Mononuclear cell (primary cell): Measurements from ENCODE around the gene PDK3. TPM values are rescaled to one million over a fixed set of nuclear protein-coding genes. Genes with fewer than 3 reads are reported as not detected.
A peak's percentile ranks its signal among the peaks of the same experiment; 100 is the strongest.

ENCODE experiments used
- H3K27me3 ChIP-seq: 2 replicates; pipeline ENCODE4 v1.6.0; 2011; ENCODE audit warnings: low read length, control low read depth; ENCODE audit not compliant: insufficient read depth
- H3K4me1 ChIP-seq: 2 replicates; pipeline ENCODE4 v1.5.1; 2011; ENCODE audit warnings: mild to moderate bottlenecking, low read length, control low read depth; ENCODE audit not compliant: insufficient read depth
- H3K4me3 ChIP-seq: 2 replicates; pipeline ENCODE4 v1.5.1; 2011; ENCODE audit warnings: mild to moderate bottlenecking, low read length, moderate library complexity
- H3K9me3 ChIP-seq: 2 replicates; pipeline ENCODE4 v1.5.1; 2011; ENCODE audit warnings: low read depth, mild to moderate bottlenecking, control low read depth, low read length
- total RNA-seq: library from RNA; depleted of rRNA; stranded (reverse); fragments of >200 nt; gene quantifications from one replicate; pipeline ENCODE4 v1.2.3, GENCODE V29; 2012

PDK3 gene
- total RNA-seq, 1 donor = 21.0 TPM

GRCh38 chrX:24465532-24465865, 413 bp downstream of the PDK3 start:
- H3K9me3 ChIP-seq = no peaks in the 10 kb centered on the region
- H3K4me1 ChIP-seq = peaks cover 27% of the 10 kb centered on the region
- peak overlapping the region; percentile 65 for H3K4me3 ChIP-seq
- H3K27me3 ChIP-seq = no peaks in the 10 kb centered on the region

DNA sequence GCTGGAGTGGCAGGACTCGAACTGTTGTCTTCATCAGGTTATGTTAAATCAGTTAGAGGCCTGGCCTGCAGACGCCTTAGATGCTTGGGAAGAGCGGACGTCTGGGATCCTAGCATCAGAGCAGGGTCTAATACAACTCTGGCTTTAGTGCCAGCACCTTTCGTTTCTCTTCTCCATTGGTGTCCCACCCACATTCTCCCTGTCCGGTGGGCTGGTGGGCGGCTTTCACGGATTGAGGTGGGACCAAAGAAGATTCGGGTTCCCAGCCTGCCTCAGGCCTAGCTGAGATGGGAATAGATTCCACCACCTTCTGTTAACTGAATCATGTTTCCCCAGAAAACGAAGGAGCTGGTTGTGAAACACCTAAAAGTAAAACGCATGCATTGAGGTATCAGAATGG, 939 bp downstream of the PDK3 start:
- Histone ChIP-seq H3K4me3 (peak overlapping the region; percentile 65), H3K27me3 (no peaks in the 10 kb centered on the region), H3K4me1 (peaks cover 27% of the 10 kb centered on the region), H3K9me3 (no peaks in the 10 kb centered on the region)

- Histone ChIP-seq H3K9me3 (no peaks in the 10 kb centered on the region), H3K27me3 (no peaks in the 10 kb centered on the region), H3K4me3 (no peak overlapping the region), H3K4me1 (peaks cover 27% of the 10 kb centered on the region)
Measured at GRCh38 chrX:24468245-24468644, 3.2 kb downstream of the PDK3 start.

- Histone ChIP-seq H3K27me3 (no peaks in the 10 kb centered on the region), H3K9me3 (no peaks in the 10 kb centered on the region), H3K4me1 (peaks cover 29% of the 10 kb centered on the region), H3K4me3 (no peak overlapping the region)
Measured at GRCh38 chrX:24471808-24472207, 6.7 kb downstream of the PDK3 start.

DNA sequence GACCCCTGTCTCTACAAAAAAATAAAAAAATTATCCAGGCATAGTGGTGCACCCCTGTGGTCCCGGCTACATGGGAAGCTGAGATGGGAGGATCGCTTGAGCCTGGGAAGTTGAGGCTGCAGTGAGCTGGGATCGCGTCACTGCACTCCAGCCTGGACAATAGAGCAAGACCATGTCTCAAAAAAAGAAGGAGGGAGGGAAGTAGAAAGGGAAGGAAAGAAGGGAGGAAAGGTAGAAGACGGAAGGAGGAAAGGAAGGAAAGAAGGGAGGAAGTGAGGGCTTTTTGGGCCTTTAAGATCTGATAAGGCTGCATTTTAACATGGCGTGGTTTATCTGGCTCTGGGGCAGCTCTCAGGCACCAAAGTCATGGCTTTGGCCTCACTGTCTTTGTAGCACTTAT, 10.4 kb downstream of the PDK3 start:
- Histone ChIP-seq H3K4me1 (peaks cover 34% of the 10 kb centered on the region), H3K9me3 (no peaks in the 10 kb centered on the region), H3K4me3 (no peak overlapping the region), H3K27me3 (no peaks in the 10 kb centered on the region)

GRCh38 chrX:24478509-24478908, 13.4 kb downstream of the PDK3 start:
- Histone ChIP-seq H3K4me3 (no peak overlapping the region), H3K9me3 (no peaks in the 10 kb centered on the region), H3K27me3 (no peaks in the 10 kb centered on the region), H3K4me1 (peaks cover 60% of the 10 kb centered on the region)

DNA sequence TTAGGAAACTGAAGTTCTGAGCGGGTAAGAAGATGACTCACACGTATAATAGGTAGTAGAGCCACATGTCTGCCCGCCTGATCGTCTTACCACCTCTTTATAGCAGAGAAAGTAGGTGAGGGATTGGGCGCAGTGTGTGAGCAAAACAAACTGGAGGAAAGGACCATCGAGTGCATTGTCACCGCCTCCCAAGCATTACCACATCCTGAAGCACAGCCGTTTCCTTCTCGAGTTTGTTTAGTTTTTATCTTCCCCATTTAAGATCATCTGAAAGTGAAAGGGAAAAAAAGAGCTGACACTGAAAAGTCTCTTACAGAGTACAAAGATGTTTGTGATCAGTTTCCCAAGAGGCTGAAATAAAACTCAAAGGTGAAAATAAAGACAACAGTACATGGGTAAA, 14.8 kb downstream of the PDK3 start:
- peak overlapping the region; percentile 32 for H3K4me3 ChIP-seq
- no peaks in the 10 kb centered on the region for H3K27me3 ChIP-seq
- H3K4me1 ChIP-seq = peaks cover 60% of the 10 kb centered on the region
- no peaks in the 10 kb centered on the region for H3K9me3 ChIP-seq

GRCh38 chrX:24480400-24480865, 15.3 kb downstream of the PDK3 start:
- Histone ChIP-seq H3K4me3 (peak overlapping the region; percentile 32), H3K27me3 (no peaks in the 10 kb centered on the region), H3K4me1 (peaks cover 57% of the 10 kb centered on the region), H3K9me3 (no peaks in the 10 kb centered on the region)

GRCh38 chrX:24482823-24483415, 17.8 kb downstream of the PDK3 start:
- H3K4me1 ChIP-seq = peaks cover 45% of the 10 kb centered on the region
- no peaks in the 10 kb centered on the region for H3K27me3 ChIP-seq

GRCh38 chrX:24483596-24483995, 18.5 kb downstream of the PDK3 start:
- Histone ChIP-seq H3K4me1 (peaks cover 40% of the 10 kb centered on the region), H3K27me3 (no peaks in the 10 kb centered on the region), H3K9me3 (no peaks in the 10 kb centered on the region), H3K4me3 (no peak overlapping the region)

More at GRCh38 chrX:24482823-24483415, 17.8 kb downstream of the PDK3 start:
- H3K4me3 ChIP-seq = no peak overlapping the region
- no peaks in the 10 kb centered on the region for H3K9me3 ChIP-seq

GRCh38 chrX:24485323-24485722, 20.2 kb downstream of the PDK3 start:
- Histone ChIP-seq H3K9me3 (no peaks in the 10 kb centered on the region), H3K27me3 (no peaks in the 10 kb centered on the region), H3K4me3 (no peak overlapping the region), H3K4me1 (peaks cover 28% of the 10 kb centered on the region)

GRCh38 chrX:24485976-24486680, 21.0 kb downstream of the PDK3 start:
- Histone ChIP-seq H3K9me3 (no peaks in the 10 kb centered on the region), H3K4me3 (no peak overlapping the region), H3K27me3 (no peaks in the 10 kb centered on the region), H3K4me1 (peaks cover 20% of the 10 kb centered on the region)

- H3K27me3 ChIP-seq = no peaks in the 10 kb centered on the region
- no peaks in the 10 kb centered on the region for H3K9me3 ChIP-seq
- peaks cover 8% of the 10 kb centered on the region for H3K4me1 ChIP-seq
- no peak overlapping the region for H3K4me3 ChIP-seq
Measured at GRCh38 chrX:24487571-24487970, 22.5 kb downstream of the PDK3 start.

GRCh38 chrX:24491741-24492140, 26.7 kb downstream of the PDK3 start:
- H3K4me1 ChIP-seq = peaks cover 9% of the 10 kb centered on the region
- H3K4me3 ChIP-seq = no peak overlapping the region
- H3K9me3 ChIP-seq = no peaks in the 10 kb centered on the region
- H3K27me3 ChIP-seq = no peaks in the 10 kb centered on the region

DNA sequence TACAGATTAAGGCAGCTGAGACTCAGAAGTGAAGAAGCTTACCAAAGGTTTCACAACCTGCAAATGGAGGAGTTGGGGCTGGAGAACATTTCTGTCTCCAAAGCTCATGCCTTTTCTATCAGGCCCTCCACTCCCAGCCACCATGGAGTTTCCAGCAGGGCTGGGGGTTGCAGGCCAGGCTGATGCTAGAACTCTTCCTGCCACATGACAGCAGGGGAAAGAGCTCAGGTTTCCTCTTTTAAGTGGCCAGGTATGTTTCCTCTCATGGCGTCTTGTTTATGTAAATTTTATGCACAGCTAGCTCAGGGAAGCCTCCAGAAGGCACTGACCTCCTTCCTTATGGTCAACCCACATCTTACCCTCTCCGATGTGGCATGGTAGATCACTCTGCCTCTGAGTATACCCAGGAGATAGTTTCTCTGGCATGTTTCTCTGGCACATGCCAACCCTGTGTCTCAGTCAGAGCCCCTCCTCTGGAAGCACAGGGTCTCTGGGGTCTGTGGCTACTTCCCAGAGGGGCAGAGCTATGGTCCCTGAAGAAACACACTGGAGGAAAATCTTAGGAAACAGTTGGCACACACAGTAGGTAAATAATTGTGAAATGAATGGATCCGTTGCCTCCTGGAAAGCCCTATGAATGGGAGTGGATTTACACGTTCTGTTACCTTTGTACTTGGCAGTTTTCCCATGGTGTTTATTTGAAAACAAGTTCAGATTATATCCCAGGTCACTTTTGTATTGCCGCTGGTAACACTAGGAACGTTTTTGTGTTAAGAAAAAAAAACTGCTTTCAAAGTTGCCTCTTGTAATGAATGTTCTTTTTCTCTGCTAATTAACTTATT, 28.9 kb downstream of the PDK3 start:
- H3K9me3 ChIP-seq = no peaks in the 10 kb centered on the region
- no peak overlapping the region for H3K4me3 ChIP-seq
- no peaks in the 10 kb centered on the region for H3K27me3 ChIP-seq
- peaks cover 14% of the 10 kb centered on the region for H3K4me1 ChIP-seq
